SK-N-SH (cell line): Measurements from ENCODE around the gene USE1. TPM values are rescaled to one million over a fixed set of nuclear protein-coding genes. Genes with fewer than 3 reads are reported as not detected.

Experiments
- CTCF ChIA-PET: fragments of 300-600, 350-600 bp; formaldehyde crosslinking; extraction: SDS; loops from one replicate; lab custom pipeline; 2021; lab: Yijun Ruan, JAX
- POLR2A ChIA-PET: fragments of 350-600 bp; sonication (Branson Sonifier 250); formaldehyde crosslinking; extraction: SDS; loops from one replicate; lab custom pipeline; 2020; ENCODE audit warnings: antibody characterized with exemption, inconsistent platforms; lab: Yijun Ruan, JAX
- DNase-seq: peaks from one replicate; pipeline ENCODE4 v3.0.0; 2012
- H2AFZ ChIP-seq: fragments of 200-600 bp; sonication (generic); 2 replicates; pipeline ENCODE4 v1.8.1; 2016; ENCODE audit warnings: antibody characterized with exemption, mild to moderate bottlenecking, low read depth
- H3F3A ChIP-seq: fragments of 200-600 bp; sonication (generic); replicated peaks from 2 replicates; pipeline ENCODE3; 2016; ENCODE audit warnings: antibody characterized with exemption, mild to moderate bottlenecking; ENCODE audit not compliant: insufficient read depth
- H3K27ac ChIP-seq, 2 experiments: fragments of 200-500 bp in 1 of 2; fragments of 200-600 bp in 1 of 2; sonication (Bioruptor generic) in 1 of 2; sonication (generic), shearing (Covaris generic) in 1 of 2; 2 replicates each; pipeline versions ENCODE4 v1.5.1 to v1.6.1; 2014 to 2016; ENCODE audit warnings: low read depth in 2 of 2, inconsistent platforms in 1 of 2, low read length in 1 of 2, mild to moderate bottlenecking in 1 of 2, mixed read lengths in 1 of 2
- H3K27me3 ChIP-seq: fragments of 200-600 bp; sonication (generic), shearing (Covaris generic); 2 replicates; pipeline ENCODE4 v1.6.1; 2016; ENCODE audit warnings: mixed run types; ENCODE audit not compliant: insufficient read depth
- H3K36me3 ChIP-seq, 2 experiments: fragments of 200-500 bp in 1 of 2; fragments of 200-600 bp in 1 of 2; sonication (Bioruptor generic) in 1 of 2; sonication (generic) in 1 of 2; replicated peaks in 1 of 2; 2 replicates each; pipeline versions ENCODE3 to v1.5.1; 2014 to 2016; ENCODE audit warnings: low read length in 1 of 2, mild to moderate bottlenecking in 1 of 2; ENCODE audit not compliant: insufficient read depth in 2 of 2, control insufficient read depth in 1 of 2
- H3K4me1 ChIP-seq, 2 experiments: fragments of 200-500 bp in 1 of 2; fragments of 200-600 bp in 1 of 2; sonication (Bioruptor generic) in 1 of 2; sonication (generic), shearing (Covaris generic) in 1 of 2; 2 replicates each; pipeline versions ENCODE4 v1.5.1 to v1.6.1; 2014 to 2016; ENCODE audit warnings: low read depth in 1 of 2, low read length in 1 of 2, mixed run types in 1 of 2; ENCODE audit not compliant: insufficient read depth in 2 of 2, control insufficient read depth in 1 of 2
- H3K4me2 ChIP-seq: fragments of 200-600 bp; sonication (generic), shearing (Covaris generic); 2 replicates; pipeline ENCODE4 v1.6.1; 2017; ENCODE audit warnings: mixed run types
- H3K4me3 ChIP-seq, 2 experiments: fragments of 200-500 bp in 1 of 2; fragments of 200-600 bp in 1 of 2; sonication (Bioruptor generic) in 1 of 2; sonication (generic), shearing (Covaris generic) in 1 of 2; 2 replicates each; pipeline versions ENCODE4 v1.5.1 to v1.8.1; 2014 to 2016; ENCODE audit warnings: low read depth in 2 of 2, inconsistent platforms in 1 of 2, low read length in 1 of 2, mild to moderate bottlenecking in 1 of 2, mixed read lengths in 1 of 2, moderate library complexity in 1 of 2
- H3K79me2 ChIP-seq: fragments of 200-600 bp; sonication (generic); 2 replicates; pipeline ENCODE4 v1.8.1; 2017; ENCODE audit warnings: mild to moderate bottlenecking; ENCODE audit not compliant: insufficient read depth
- H3K9ac ChIP-seq: fragments of 200-600 bp; sonication (generic); 2 replicates; pipeline ENCODE4 v1.6.1; 2017; ENCODE audit warnings: mixed run types
- H3K9me2 ChIP-seq: fragments of 200-600 bp; sonication (generic); 2 replicates; pipeline ENCODE4 v1.6.1; 2017; ENCODE audit warnings: mixed run types
- H3K9me3 ChIP-seq: fragments of 200-600 bp; sonication (generic); 2 replicates; pipeline ENCODE4 v1.6.1; 2017; ENCODE audit warnings: mixed run types, mild to moderate bottlenecking, moderate library complexity
- H4K20me1 ChIP-seq: fragments of 200-600 bp; sonication (generic); 2 replicates; pipeline ENCODE4 v1.6.1; 2017; ENCODE audit warnings: mild to moderate bottlenecking, mixed run types; ENCODE audit not compliant: insufficient read depth
- EZH2phosphoT487 ChIP-seq: fragments of 200-600 bp; sonication (generic); IDR thresholded peaks from 2 replicates; pipeline ENCODE4 v1.6.1; 2017; ENCODE audit warnings: low read depth, mixed run types, mild to moderate bottlenecking, antibody characterized with exemption, moderate library complexity, borderline replicate concordance
- GABPA ChIP-seq: IDR thresholded peaks from 2 replicates; pipeline ENCODE4 v1.4.0; 2012; ENCODE audit warnings: low read depth, mild to moderate bottlenecking
- JUND ChIP-seq: IDR thresholded peaks from 2 replicates; pipeline ENCODE4 v1.4.0; 2012
- MEF2A ChIP-seq: IDR thresholded peaks from 2 replicates; pipeline ENCODE4 v1.4.0; 2012; ENCODE audit warnings: low read depth, borderline replicate concordance
- MXI1 ChIP-seq: IDR thresholded peaks from 2 replicates; pipeline ENCODE4 v1.6.1; 2012; ENCODE audit warnings: mild to moderate bottlenecking, low read depth, low read length, improper control_type of control experiment
- RFX5 ChIP-seq: IDR thresholded peaks from 2 replicates; pipeline ENCODE4 v1.6.1; 2012; ENCODE audit warnings: mild to moderate bottlenecking, improper control_type of control experiment, low read length
- RXRA ChIP-seq: IDR thresholded peaks from 2 replicates; pipeline ENCODE4 v1.4.0; 2012; ENCODE audit warnings: low read depth, mild to moderate bottlenecking, borderline replicate concordance
- SIN3A ChIP-seq: IDR thresholded peaks from 2 replicates; pipeline ENCODE4 v1.6.1; 2012; ENCODE audit warnings: low read depth, mild to moderate bottlenecking, low read length, moderate library complexity, borderline replicate concordance
- SMC3 ChIP-seq: IDR thresholded peaks from 2 replicates; pipeline ENCODE4 v1.6.1; 2012; ENCODE audit warnings: low read depth, low read length, improper control_type of control experiment
- TAF1 ChIP-seq: IDR thresholded peaks from 2 replicates; pipeline ENCODE4 v1.6.1; 2012; ENCODE audit warnings: low read depth, mild to moderate bottlenecking, low read length, moderate library complexity, borderline replicate concordance
- TCF12 ChIP-seq: IDR thresholded peaks from 2 replicates; pipeline ENCODE4 v1.4.0; 2012
- TEAD4 ChIP-seq: IDR thresholded peaks from 2 replicates; pipeline ENCODE4 v1.4.0; 2012; ENCODE audit warnings: mild to moderate bottlenecking, borderline replicate concordance; ENCODE audit not compliant: insufficient read depth
- WGBS: methylation state at CpG from one replicate; pipeline ENCODE4 v1.1.6; 2017; ENCODE audit warnings: low lambda C conversion rate; 5-methylcytosine and 5-hydroxymethylcytosine counted together
- polyA plus RNA-seq, 3 experiments: library from polyadenylated mRNA; depleted of rRNA; stranded (reverse); fragments of >200 nt; gene quantifications; 2 replicates each; pipeline ENCODE4 v1.2.3, GENCODE V29; 2012
- TF ChIP-seq, protein P1 (sequence below): fragments of 150-350 bp; IDR thresholded peaks from 2 replicates; pipeline ENCODE4 v1.6.1; 2016; ENCODE audit warnings: mild to moderate bottlenecking, low read depth, low read length
- TF ChIP-seq, protein P2 (sequence below): IDR thresholded peaks from 2 replicates; pipeline ENCODE4 v1.4.0; 2012; ENCODE audit warnings: low read depth, borderline replicate concordance
- TF ChIP-seq, protein P3 (sequence below): IDR thresholded peaks from 2 replicates; pipeline ENCODE4 v1.4.0; 2012; ENCODE audit warnings: low read depth
- TF ChIP-seq, protein P4 (sequence below): IDR thresholded peaks from 2 replicates; pipeline ENCODE4; 2012
- TF ChIP-seq, protein P5 (sequence below): IDR thresholded peaks from 2 replicates; pipeline ENCODE4 v1.6.1; 2012; ENCODE audit warnings: mild to moderate bottlenecking, low read depth, low read length, moderate library complexity

Gene USE1
- polyA plus RNA-seq, 1 of the 3 experiments (the other 2 are of a cell fraction), result 81.8 TPM

DNA sequence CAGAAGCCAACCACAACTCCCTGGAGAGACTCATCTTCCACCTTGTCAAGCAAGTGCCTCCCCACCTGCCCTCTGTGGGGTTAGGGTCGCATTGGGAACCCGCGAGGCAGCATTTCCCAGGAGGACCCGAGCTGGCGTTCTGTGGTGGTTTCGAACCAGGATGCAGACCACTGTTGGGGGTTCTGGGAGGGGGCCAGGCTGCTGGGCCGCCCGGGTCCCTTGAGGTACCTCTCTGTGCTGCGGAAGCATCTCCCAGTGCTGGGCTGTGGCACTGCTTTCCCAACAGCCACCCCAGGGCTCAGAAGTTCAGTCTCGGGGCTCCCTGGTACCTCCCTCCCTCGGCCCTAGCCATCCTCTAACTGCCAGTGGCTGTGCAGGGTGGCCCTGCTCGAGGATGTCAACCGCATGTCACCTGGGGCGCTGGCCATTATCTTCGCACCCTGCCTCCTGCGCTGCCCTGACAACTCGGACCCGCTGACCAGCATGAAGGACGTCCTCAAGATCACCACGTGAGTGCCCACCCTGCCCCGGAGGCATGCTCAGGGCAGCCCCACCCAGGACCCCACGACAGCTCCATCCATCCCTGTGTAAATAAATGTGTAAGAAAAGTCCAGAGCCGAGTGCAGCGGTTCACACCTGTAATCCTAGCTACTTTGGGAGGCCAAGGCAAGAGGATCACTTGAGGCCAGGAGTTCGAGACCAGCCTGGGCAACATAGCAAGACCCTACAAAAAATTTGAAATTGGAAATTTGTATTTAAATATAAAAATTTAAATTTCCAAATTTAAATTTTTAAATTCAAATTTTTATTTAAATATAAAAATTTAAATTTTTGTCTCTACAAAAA is 8.2 kb upstream of the USE1 start:
- Histone ChIP-seq H3K27me3 (no peaks in the 10 kb centered on the region), H3K36me3 (peaks cover 13 to 38% of the 10 kb centered on the region in 2 experiments), H3K9me2 (no peaks in the 10 kb centered on the region), H3F3A (peaks cover 8% of the 10 kb centered on the region), H4K20me1 (no peaks in the 10 kb centered on the region), H2AFZ (no peak overlapping the region), H3K79me2 (no peaks in the 10 kb centered on the region), H3K4me2 (no peak overlapping the region), H3K27ac (no peak overlapping the region), H3K4me3 (no peak overlapping the region), H3K9me3 (no peaks in the 10 kb centered on the region), H3K4me1 (no peaks in the 10 kb centered on the region), H3K9ac (no peak overlapping the region)
- ChIA-PET POLR2A (no interaction called here), CTCF (interaction anchor here (1.3 to 4.1 kb wide), 2 partner anchors 72 to 76 kb away, joined by 3 to 22 read pairs; partner anchors contain the start of gene ANKLE1)
- TF ChIP-seq EZH2phosphoT487, result no peak
- TF ChIP-seq SIN3A, result no peak
- no peak for TF ChIP-seq RXRA
- TF ChIP-seq MXI1, result no peak
- no peak for TF ChIP-seq TEAD4
- TF ChIP-seq SMC3, result no peak
- TF ChIP-seq, protein P1, sequence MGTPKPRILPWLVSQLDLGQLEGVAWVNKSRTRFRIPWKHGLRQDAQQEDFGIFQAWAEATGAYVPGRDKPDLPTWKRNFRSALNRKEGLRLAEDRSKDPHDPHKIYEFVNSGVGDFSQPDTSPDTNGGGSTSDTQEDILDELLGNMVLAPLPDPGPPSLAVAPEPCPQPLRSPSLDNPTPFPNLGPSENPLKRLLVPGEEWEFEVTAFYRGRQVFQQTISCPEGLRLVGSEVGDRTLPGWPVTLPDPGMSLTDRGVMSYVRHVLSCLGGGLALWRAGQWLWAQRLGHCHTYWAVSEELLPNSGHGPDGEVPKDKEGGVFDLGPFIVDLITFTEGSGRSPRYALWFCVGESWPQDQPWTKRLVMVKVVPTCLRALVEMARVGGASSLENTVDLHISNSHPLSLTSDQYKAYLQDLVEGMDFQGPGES, result no peak
- no peak for TF ChIP-seq TAF1
- no peak for TF ChIP-seq RFX5
- TF ChIP-seq TCF12, result no peak
- no peak for TF ChIP-seq GABPA
- TF ChIP-seq, protein P2, sequence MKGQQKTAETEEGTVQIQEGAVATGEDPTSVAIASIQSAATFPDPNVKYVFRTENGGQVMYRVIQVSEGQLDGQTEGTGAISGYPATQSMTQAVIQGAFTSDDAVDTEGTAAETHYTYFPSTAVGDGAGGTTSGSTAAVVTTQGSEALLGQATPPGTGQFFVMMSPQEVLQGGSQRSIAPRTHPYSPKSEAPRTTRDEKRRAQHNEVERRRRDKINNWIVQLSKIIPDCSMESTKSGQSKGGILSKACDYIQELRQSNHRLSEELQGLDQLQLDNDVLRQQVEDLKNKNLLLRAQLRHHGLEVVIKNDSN, result no peak
- TF ChIP-seq JUND, result no peak
- TF ChIP-seq, protein P3, sequence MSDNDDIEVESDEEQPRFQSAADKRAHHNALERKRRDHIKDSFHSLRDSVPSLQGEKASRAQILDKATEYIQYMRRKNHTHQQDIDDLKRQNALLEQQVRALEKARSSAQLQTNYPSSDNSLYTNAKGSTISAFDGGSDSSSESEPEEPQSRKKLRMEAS, result no peak
- TF ChIP-seq MEF2A, result no peak
- TF ChIP-seq, protein P4, sequence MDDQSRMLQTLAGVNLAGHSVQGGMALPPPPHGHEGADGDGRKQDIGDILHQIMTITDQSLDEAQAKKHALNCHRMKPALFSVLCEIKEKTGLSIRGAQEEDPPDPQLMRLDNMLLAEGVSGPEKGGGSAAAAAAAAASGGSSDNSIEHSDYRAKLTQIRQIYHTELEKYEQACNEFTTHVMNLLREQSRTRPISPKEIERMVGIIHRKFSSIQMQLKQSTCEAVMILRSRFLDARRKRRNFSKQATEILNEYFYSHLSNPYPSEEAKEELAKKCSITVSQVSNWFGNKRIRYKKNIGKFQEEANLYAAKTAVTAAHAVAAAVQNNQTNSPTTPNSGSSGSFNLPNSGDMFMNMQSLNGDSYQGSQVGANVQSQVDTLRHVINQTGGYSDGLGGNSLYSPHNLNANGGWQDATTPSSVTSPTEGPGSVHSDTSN, result no peak
- TF ChIP-seq, protein P5, sequence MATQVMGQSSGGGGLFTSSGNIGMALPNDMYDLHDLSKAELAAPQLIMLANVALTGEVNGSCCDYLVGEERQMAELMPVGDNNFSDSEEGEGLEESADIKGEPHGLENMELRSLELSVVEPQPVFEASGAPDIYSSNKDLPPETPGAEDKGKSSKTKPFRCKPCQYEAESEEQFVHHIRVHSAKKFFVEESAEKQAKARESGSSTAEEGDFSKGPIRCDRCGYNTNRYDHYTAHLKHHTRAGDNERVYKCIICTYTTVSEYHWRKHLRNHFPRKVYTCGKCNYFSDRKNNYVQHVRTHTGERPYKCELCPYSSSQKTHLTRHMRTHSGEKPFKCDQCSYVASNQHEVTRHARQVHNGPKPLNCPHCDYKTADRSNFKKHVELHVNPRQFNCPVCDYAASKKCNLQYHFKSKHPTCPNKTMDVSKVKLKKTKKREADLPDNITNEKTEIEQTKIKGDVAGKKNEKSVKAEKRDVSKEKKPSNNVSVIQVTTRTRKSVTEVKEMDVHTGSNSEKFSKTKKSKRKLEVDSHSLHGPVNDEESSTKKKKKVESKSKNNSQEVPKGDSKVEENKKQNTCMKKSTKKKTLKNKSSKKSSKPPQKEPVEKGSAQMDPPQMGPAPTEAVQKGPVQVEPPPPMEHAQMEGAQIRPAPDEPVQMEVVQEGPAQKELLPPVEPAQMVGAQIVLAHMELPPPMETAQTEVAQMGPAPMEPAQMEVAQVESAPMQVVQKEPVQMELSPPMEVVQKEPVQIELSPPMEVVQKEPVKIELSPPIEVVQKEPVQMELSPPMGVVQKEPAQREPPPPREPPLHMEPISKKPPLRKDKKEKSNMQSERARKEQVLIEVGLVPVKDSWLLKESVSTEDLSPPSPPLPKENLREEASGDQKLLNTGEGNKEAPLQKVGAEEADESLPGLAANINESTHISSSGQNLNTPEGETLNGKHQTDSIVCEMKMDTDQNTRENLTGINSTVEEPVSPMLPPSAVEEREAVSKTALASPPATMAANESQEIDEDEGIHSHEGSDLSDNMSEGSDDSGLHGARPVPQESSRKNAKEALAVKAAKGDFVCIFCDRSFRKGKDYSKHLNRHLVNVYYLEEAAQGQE, result no peak
- DNase-seq, result no peak
- 96% methylated on average over 14 of the region's 25 CpGs for WGBS
